Ishikawa (cell line): ENCODE results near the gene THSD4.

Experiments used
- CEBPB ChIP-seq: IDR thresholded peaks from 2 replicates; pipeline ENCODE4 v1.6.1; 2012
- EP300 ChIP-seq: IDR thresholded peaks from 2 replicates; pipeline ENCODE4 v1.6.1; 2012; ENCODE audit warnings: borderline replicate concordance
- MAX ChIP-seq: IDR thresholded peaks from 2 replicates; pipeline ENCODE4 v1.6.1; 2012
- RAD21 ChIP-seq: IDR thresholded peaks from 2 replicates; pipeline ENCODE4 v1.6.1; 2012; ENCODE audit warnings: low read depth
- REST ChIP-seq: IDR thresholded peaks from 2 replicates; pipeline ENCODE4 v1.6.1; 2012; ENCODE audit warnings: low read depth, mild to moderate bottlenecking
- TAF1 ChIP-seq: IDR thresholded peaks from 2 replicates; pipeline ENCODE4 v1.6.1; 2012; ENCODE audit warnings: low read depth, mild to moderate bottlenecking
- YY1 ChIP-seq: IDR thresholded peaks from 2 replicates; pipeline ENCODE4 v1.6.1; 2012; ENCODE audit warnings: low read depth

DNA sequence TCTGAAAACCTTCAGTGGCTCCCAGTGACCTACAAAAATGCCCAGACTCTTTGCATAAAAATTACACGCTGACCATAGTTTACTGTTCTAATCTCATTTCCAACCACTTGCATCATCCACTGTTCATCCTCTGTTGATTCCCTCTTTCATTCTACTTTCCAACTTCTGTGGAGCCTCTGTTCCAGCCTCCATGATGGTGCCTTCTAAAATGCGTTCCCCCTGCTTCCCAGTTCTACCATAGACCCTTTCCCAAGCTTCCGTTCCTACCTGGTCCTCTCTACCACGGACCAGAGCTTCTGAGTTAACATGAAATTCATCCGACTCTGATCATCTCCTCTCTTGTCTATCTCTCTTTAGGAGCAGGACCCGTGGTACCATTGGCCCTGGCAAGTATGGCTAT lies 127.0 kb downstream of the THSD4 start:
- TF ChIP-seq REST (no peak), CEBPB (no peak), EP300 (no peak), YY1 (no peak), RAD21 (no peak), TAF1 (no peak), MAX (no peak)
